H1 (cell line): ENCODE measurements around the gene THADA. TPM values are rescaled to one million over a fixed set of nuclear protein-coding genes. Genes with fewer than 3 reads are reported as not detected.

Experiments used
- CTCF ChIA-PET: fragments of 300-600 bp; sonication (Branson Sonifier 250); formaldehyde crosslinking; loops from one replicate; lab custom pipeline; 2021; ENCODE audit not compliant: partially characterized antibody; lab: Charles Lee
- POLR2A ChIA-PET: fragments of 300-600 bp; sonication (Branson Sonifier 250); formaldehyde crosslinking; loops from one replicate; lab custom pipeline; 2021; ENCODE audit warnings: inconsistent platforms; ENCODE audit not compliant: partially characterized antibody; lab: Charles Lee
- DNase-seq, 2 experiments: peaks; one replicate each; pipeline versions ENCODE4 v3.0.0 to v3.0.0-alpha.2; 2010 to 2022; ENCODE audit warnings: low spot score in 2 of 2, low read depth in 1 of 2, mixed read lengths in 1 of 2
- FAIRE-seq: peaks from 2 replicates; lab custom pipeline; 2011; peaks lifted over from hg19 to GRCh38; lab: Jason Lieb, UNC
- H2AFZ ChIP-seq: 2 replicates; pipeline ENCODE4 v1.8.1; 2012; ENCODE audit warnings: low read length, inconsistent platforms
- H2AK5ac ChIP-seq: 2 replicates; pipeline ENCODE4 v1.6.1; 2013; ENCODE audit warnings: low read depth, low read length
- H2BK120ac ChIP-seq: replicated peaks from 2 replicates; pipeline ENCODE3; 2013; ENCODE audit warnings: low read depth, low read length, inconsistent platforms
- H2BK12ac ChIP-seq: 2 replicates; pipeline ENCODE4 v1.6.1; 2013; ENCODE audit warnings: low read depth, low read length
- H2BK15ac ChIP-seq: 2 replicates; pipeline ENCODE4 v1.6.1; 2013; ENCODE audit warnings: low read length
- H2BK20ac ChIP-seq: 2 replicates; pipeline ENCODE4 v1.6.1; 2013; ENCODE audit warnings: low read length
- H2BK5ac ChIP-seq: 2 replicates; pipeline ENCODE4 v1.6.1; 2013; ENCODE audit warnings: low read depth, low read length
- H3K14ac ChIP-seq: 2 replicates; pipeline ENCODE4 v1.6.1; 2013; ENCODE audit warnings: inconsistent platforms; ENCODE audit not compliant: insufficient read length
- H3K18ac ChIP-seq: 2 replicates; pipeline ENCODE4 v1.6.1; 2013; ENCODE audit warnings: low read length; ENCODE audit errors: extremely low read depth
- H3K23ac ChIP-seq: 2 replicates; pipeline ENCODE4 v1.6.1; 2013; ENCODE audit warnings: inconsistent platforms; ENCODE audit not compliant: insufficient read length
- H3K23me2 ChIP-seq: 2 replicates; pipeline ENCODE4 v1.6.1; 2013; ENCODE audit warnings: low read depth, low read length
- H3K27ac ChIP-seq: 2 replicates; pipeline ENCODE4 v1.6.1; 2011; ENCODE audit warnings: low read depth, low read length, inconsistent platforms
- H3K27me3 ChIP-seq, 4 experiments: replicated peaks in 1 of 4; 1 replicate in 1 of 4; 2 replicates in 3 of 4; pipeline versions ENCODE4 v1.6.1 to v1.8.1; 2011 to 2013; ENCODE audit warnings: low read length in 3 of 4, mild to moderate bottlenecking in 3 of 4, inconsistent platforms in 2 of 4, mixed read lengths in 2 of 4, moderate library complexity in 1 of 4; ENCODE audit not compliant: control insufficient read depth in 3 of 4, insufficient read depth in 3 of 4; ENCODE audit errors: extremely low read depth in 1 of 4
- H3K36me3 ChIP-seq, 4 experiments: 2 replicates each; pipeline versions ENCODE4 v1.6.1 to v1.8.1; 2011 to 2013; ENCODE audit warnings: mild to moderate bottlenecking in 4 of 4, low read length in 3 of 4, moderate library complexity in 2 of 4, control low read depth in 1 of 4, inconsistent platforms in 1 of 4; ENCODE audit not compliant: insufficient read depth in 4 of 4, control insufficient read depth in 2 of 4
- H3K4ac ChIP-seq: replicated peaks from 2 replicates; pipeline ENCODE3; 2013; ENCODE audit warnings: low read length, low read depth, mixed read lengths, inconsistent platforms; ENCODE audit not compliant: insufficient read length
- H3K4me1 ChIP-seq, 4 experiments: replicated peaks in 1 of 4; 1 replicate in 1 of 4; 2 replicates in 3 of 4; pipeline versions ENCODE4 v1.6.1 to v1.8.1; 2011 to 2013; ENCODE audit warnings: low read length in 3 of 4, inconsistent platforms in 2 of 4, mixed read lengths in 1 of 4; ENCODE audit not compliant: insufficient read depth in 4 of 4, control insufficient read depth in 3 of 4
- H3K4me2 ChIP-seq, 2 experiments: 2 replicates each; pipeline versions ENCODE4 v1.6.1 to v1.8.1; 2011 to 2013; ENCODE audit warnings: low read depth in 2 of 2, low read length in 2 of 2, control low read depth in 1 of 2, inconsistent platforms in 1 of 2, mild to moderate bottlenecking in 1 of 2; ENCODE audit not compliant: insufficient read depth in 1 of 2
- H3K4me3 ChIP-seq, 4 experiments: fragments of 200-600, 300-600 bp in 1 of 4; sonication (generic), shearing (Covaris generic), sonication (Bioruptor Twin) in 1 of 4; 2 replicates each; pipeline versions ENCODE4 v1.5.1 to v1.8.1; 2011 to 2016; ENCODE audit warnings: low read length in 4 of 4, low read depth in 3 of 4, control low read depth in 2 of 4, inconsistent platforms in 2 of 4, mild to moderate bottlenecking in 2 of 4, mixed read lengths in 1 of 4, moderate library complexity in 1 of 4; ENCODE audit not compliant: insufficient read depth in 2 of 4; ENCODE audit errors: extremely low read depth in 1 of 4
- H3K56ac ChIP-seq: replicated peaks from 2 replicates; pipeline ENCODE3; 2013; ENCODE audit warnings: low read depth, mild to moderate bottlenecking, mixed read lengths, low read length, inconsistent platforms; ENCODE audit not compliant: insufficient read length
- H3K79me1 ChIP-seq: 2 replicates; pipeline ENCODE4 v1.6.1; 2013; ENCODE audit warnings: low read depth, low read length, control low read depth
- H3K79me2 ChIP-seq, 2 experiments: 2 replicates each; pipeline versions ENCODE4 v1.6.1 to v1.8.1; 2012 to 2013; ENCODE audit warnings: low read length in 2 of 2, mild to moderate bottlenecking in 2 of 2, inconsistent platforms in 1 of 2; ENCODE audit not compliant: insufficient read depth in 2 of 2, control insufficient read depth in 1 of 2
- H3K9ac ChIP-seq, 4 experiments: replicated peaks in 1 of 4; 1 replicate in 1 of 4; 2 replicates in 3 of 4; pipeline versions ENCODE4 v1.6.1 to v1.8.1; 2011 to 2013; ENCODE audit warnings: low read depth in 3 of 4, low read length in 3 of 4, control low read depth in 2 of 4, mild to moderate bottlenecking in 2 of 4, moderate library complexity in 2 of 4, inconsistent platforms in 1 of 4; ENCODE audit errors: extremely low read depth in 1 of 4
- H3K9me3 ChIP-seq, 2 experiments: 2 replicates each; pipeline versions ENCODE4 v1.6.1 to v1.8.1; 2012 to 2013; ENCODE audit warnings: mild to moderate bottlenecking in 2 of 2, moderate library complexity in 2 of 2, control low read depth in 1 of 2, inconsistent platforms in 1 of 2, low read depth in 1 of 2, low read length in 1 of 2, mixed read lengths in 1 of 2; ENCODE audit not compliant: insufficient read depth in 2 of 2
- H4K20me1 ChIP-seq, 2 experiments: replicated peaks in 1 of 2; 2 replicates each; pipeline versions ENCODE3 to v1.8.1; 2011 to 2013; ENCODE audit warnings: inconsistent platforms in 2 of 2, low read length in 2 of 2, mild to moderate bottlenecking in 1 of 2; ENCODE audit not compliant: insufficient read depth in 2 of 2, control insufficient read depth in 1 of 2
- H4K5ac ChIP-seq: 2 replicates; pipeline ENCODE4 v1.6.1; 2013; ENCODE audit warnings: low read length, low read depth, mixed read lengths, inconsistent platforms; ENCODE audit not compliant: insufficient read length
- H4K8ac ChIP-seq: 2 replicates; pipeline ENCODE4 v1.8.0; 2013; ENCODE audit warnings: mild to moderate bottlenecking, moderate library complexity, low read length, inconsistent platforms; ENCODE audit not compliant: insufficient read depth; ENCODE audit errors: extremely low read depth
- H4K91ac ChIP-seq: replicated peaks from 2 replicates; pipeline ENCODE3; 2013; ENCODE audit warnings: low read length, mixed read lengths, inconsistent platforms; ENCODE audit not compliant: insufficient read length
- CBX5 ChIP-seq: fragments of 300-800, 300-1000 bp; sonication (generic); IDR thresholded peaks from 2 replicates; pipeline ENCODE4 v1.7.1; 2016; ENCODE audit warnings: antibody characterized with exemption, low read length, low read depth
- GABPA ChIP-seq: IDR thresholded peaks from 2 replicates; pipeline ENCODE4 v1.6.1; 2011; ENCODE audit warnings: mild to moderate bottlenecking, low read length, moderate library complexity, borderline replicate concordance; ENCODE audit not compliant: insufficient read depth
- HDAC6 ChIP-seq: IDR thresholded peaks from one replicate; pipeline ENCODE4 v1.7.1; 2012; ENCODE audit warnings: low read depth, mild to moderate bottlenecking, inconsistent platforms, low read length, moderate library complexity
- NANOG ChIP-seq: IDR thresholded peaks from 2 replicates; pipeline ENCODE4 v1.6.1; 2011; ENCODE audit warnings: low read length, low read depth, mild to moderate bottlenecking, inconsistent platforms; ENCODE audit not compliant: insufficient read depth, poor library complexity, severe bottlenecking
- WGBS, 2 experiments: shearing (Covaris generic) in 1 of 2; methylation state at CpG; one replicate each; pipeline versions ENCODE4 v1.1.6 to v1.1.7; 2013 to 2015; ENCODE audit warnings: low lambda C conversion rate in 2 of 2, mixed read lengths in 2 of 2, inconsistent platforms in 1 of 2, low coverage in 1 of 2, missing lambda C conversion rate in 1 of 2; ENCODE audit not compliant: insufficient replicate concordance in 2 of 2, insufficient coverage in 1 of 2, insufficient read length in 1 of 2; ENCODE audit errors: extremely low coverage in 1 of 2, missing lambda C conversion rate in 1 of 2; 5-methylcytosine and 5-hydroxymethylcytosine counted together
- polyA plus RNA-seq, 7 experiments: library from polyadenylated mRNA; depleted of rRNA in 3 of 7; stranded (reverse) in 5 of 7; unstranded in 2 of 7; fragments of >200 nt in 5 of 7; fragments of 200-250 nt in 2 of 7; gene quantifications; 1 replicate in 5 of 7; 2 replicates in 1 of 7; 4 replicates in 1 of 7; pipeline versions ENCODE4 v1.2.1 to v1.2.3, GENCODE V29; 2011 to 2013; ENCODE audit warnings: missing spikeins in 2 of 7, mixed read lengths in 2 of 7
- total RNA-seq: library from RNA; stranded (reverse); fragmentation: NEBNext Ultra II Directional; extraction: Animal tissue kit (Norgen Biotek cat#: 25700); gene quantifications from 2 replicates; pipeline ENCODE4 v1.2.1, GENCODE V29; 2021
- TF ChIP-seq, protein P1 (sequence below): IDR thresholded peaks from 2 replicates; pipeline ENCODE4 v1.6.1; 2012; ENCODE audit warnings: low read length, inconsistent platforms

Gene THADA
- total and polyA plus RNA-seq, 2 of the 8 experiments (the other 6 are each of a cell fraction or from before 2014, with no cell fraction given) = 22.4 to 26.8 TPM

GRCh38 chr2:43495727-43496126 lies 100.1 kb downstream of the THADA start:
- Histone ChIP-seq H3K9ac (no peak overlapping the region), H2AFZ (no peak overlapping the region), H3K4ac (no peak overlapping the region), H3K79me2 (no peaks in the 10 kb centered on the region), H3K23me2 (no peaks in the 10 kb centered on the region), H2BK20ac (no peak overlapping the region), H2BK15ac (no peak overlapping the region), H2AK5ac (no peak overlapping the region), H2BK120ac (no peak overlapping the region), H3K27ac (no peak overlapping the region), H4K8ac (no peak overlapping the region), H2BK12ac (no peak overlapping the region), H3K9me3 (no peaks in the 10 kb centered on the region), H4K5ac (no peak overlapping the region), H4K20me1 (no peaks in the 10 kb centered on the region), H3K4me3 (no peak overlapping the region), H3K27me3 (no peaks in the 10 kb centered on the region), H3K18ac (no peak overlapping the region), H3K56ac (no peak overlapping the region), H3K14ac (no peak overlapping the region), H3K36me3 (no peaks in the 10 kb centered on the region; a peak in 1 of 8 replicates), H3K4me2 (no peak overlapping the region), H3K4me1 (no peaks in the 10 kb centered on the region; a peak in 1 of 7 replicates), H4K91ac (no peak overlapping the region), H3K23ac (no peak overlapping the region), H3K79me1 (no peaks in the 10 kb centered on the region), H2BK5ac (no peak overlapping the region)
- FAIRE-seq (no peak), DNase-seq (no peak)
- CTCF ChIA-PET = no interaction called here
- 86% methylated on average over 1 of the region's 1 CpG; no CpG with 5 or more reads in 1 of the 2 experiments for WGBS, 2 experiments
- POLR2A ChIA-PET = no interaction called here
- TF ChIP-seq CBX5 (no peak), GABPA (no peak), NANOG (no peak), HDAC6 (no peak)
- TF ChIP-seq, protein P1, sequence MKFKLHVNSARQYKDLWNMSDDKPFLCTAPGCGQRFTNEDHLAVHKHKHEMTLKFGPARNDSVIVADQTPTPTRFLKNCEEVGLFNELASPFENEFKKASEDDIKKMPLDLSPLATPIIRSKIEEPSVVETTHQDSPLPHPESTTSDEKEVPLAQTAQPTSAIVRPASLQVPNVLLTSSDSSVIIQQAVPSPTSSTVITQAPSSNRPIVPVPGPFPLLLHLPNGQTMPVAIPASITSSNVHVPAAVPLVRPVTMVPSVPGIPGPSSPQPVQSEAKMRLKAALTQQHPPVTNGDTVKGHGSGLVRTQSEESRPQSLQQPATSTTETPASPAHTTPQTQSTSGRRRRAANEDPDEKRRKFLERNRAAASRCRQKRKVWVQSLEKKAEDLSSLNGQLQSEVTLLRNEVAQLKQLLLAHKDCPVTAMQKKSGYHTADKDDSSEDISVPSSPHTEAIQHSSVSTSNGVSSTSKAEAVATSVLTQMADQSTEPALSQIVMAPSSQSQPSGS = no peak
